GM18520 (cell line): ENCODE results near the gene CDC37.

Experiments
- ATAC-seq: cut with Tn5 transposase; IDR thresholded peaks from one replicate; pipeline ENCODE4 v1.9.1; 2021; ENCODE audit not compliant: unreplicated experiment

Gene CDC37

GRCh38 chr19:10361569-10362011, 41.8 kb downstream of the CDC37 start:
- ATAC-seq = no peak

DNA sequence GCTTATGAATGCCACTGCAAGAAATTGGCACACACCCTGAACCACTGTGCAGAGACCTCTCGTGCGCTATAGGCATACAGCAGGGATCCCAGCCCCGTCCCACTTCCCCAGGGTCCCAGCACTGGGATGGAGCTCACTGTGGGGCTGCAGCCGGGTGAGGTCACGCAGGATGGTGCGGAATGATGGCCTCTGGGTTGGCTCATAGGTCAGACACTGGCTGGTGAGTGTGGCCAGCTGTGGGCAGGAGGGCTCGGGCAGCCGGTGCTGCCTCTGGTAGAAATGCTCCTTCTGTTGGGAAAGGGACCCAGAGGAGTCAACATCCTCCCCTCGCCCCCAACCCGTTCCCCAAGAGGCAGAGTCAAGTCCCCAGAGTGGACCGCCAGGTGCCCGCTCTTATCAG, 46.9 kb downstream of the CDC37 start:
- ATAC-seq = no peak

GRCh38 chr19:10353793-10354391, 49.5 kb downstream of the CDC37 start:
- no peak for ATAC-seq

DNA sequence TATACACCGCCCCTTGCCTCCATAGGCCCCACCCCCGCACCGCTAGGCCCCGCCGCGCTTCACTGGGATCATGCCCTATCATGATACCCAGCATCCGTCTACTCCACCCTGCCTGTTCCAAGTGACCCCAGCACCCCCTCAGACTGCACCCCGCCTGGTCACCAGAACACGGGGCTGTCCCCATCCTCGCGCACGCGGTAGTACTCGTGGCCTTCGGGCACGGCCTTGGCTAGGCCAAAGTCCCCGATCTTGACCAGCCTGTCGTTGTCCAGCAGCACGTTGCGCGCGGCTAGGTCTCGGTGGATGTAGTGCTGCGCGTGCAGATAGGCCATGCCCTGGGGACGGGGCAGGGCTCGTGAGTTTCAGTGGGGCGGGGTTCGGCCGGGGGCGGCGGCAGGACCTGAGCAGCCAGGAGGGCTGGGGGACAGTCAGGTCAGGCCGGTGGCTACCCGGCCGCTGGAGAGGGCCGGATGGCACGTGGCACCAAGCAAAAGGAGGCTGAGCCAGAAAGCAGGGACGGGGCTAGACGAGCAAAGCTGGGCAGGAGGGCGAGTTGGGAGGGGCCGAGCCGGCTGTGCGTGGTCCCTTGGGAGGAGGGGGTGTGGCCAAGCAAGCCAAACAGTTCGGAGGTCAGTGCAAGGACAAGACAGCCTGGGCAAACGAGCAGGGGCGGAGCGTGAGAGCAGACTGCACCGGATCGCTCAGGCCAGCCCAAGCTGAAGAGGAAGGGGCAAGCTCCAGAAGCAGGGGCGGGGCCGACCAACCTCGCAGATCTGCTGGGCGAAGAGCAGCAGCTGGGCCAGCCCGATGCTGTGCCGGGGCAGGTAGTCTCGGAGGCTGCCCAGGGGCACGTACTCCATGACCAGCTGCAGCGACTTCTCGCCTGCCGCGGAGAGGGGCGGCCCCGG, 50.3 kb downstream of the CDC37 start:
- no peak for ATAC-seq

DNA sequence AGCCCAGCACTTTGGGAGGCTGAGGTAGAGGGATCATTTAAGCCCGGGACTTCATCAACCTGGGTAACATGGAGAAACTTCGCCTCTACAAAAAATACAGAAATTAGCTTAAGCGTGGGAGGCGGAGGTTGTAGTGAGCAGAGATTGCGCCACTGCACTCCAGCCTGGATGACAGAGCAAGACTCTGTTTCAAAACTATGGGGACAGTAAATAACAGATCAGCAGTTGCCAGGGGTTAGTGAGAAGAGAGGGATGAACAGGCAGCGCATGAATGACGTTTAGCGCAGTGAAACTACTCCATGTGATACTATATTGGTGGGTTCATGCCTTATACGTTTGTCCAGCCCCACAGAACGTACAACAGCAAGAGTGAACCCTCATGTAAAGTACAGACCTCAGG, 56.8 kb downstream of the CDC37 start:
- no peak for ATAC-seq

DNA sequence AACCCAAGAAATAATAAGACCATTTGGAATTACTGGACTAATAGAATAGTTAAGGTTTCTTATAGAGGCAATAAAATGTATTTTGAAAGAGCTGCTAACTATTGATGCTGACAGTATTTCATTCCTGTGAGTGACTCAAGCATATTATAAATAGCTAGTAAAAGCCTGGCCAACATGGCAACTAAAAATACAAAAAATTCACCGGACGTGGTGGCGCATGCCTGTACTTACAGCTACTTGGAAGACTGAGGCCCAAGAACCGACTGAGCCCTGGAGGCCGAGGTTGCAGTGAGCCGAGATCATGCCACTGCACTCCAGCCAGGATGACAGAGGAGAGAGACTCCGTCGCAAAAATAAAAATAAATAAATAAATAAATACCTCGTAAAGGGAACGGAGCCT, 58.6 kb downstream of the CDC37 start:
- no peak for ATAC-seq

- no peak for ATAC-seq
These were observed 59.8 kb downstream of the CDC37 start for GRCh38 chr19:10343495-10343894.
